Middle frontal gyrus (tissue), 1 donor: Measurements from ENCODE around the gene HSD17B1.
"Not testable (repeated sequence)": the region's sequence is repeated elsewhere in the genome, so short reads cannot be mapped to it uniquely, and the experiment has no call there.

Experiments
- DNase-seq: peaks from one replicate; pipeline ENCODE4 v3.0.0-alpha.2; 2015; ENCODE audit warnings: low spot score; ENCODE audit errors: extremely low spot score

HSD17B1 gene

DNA sequence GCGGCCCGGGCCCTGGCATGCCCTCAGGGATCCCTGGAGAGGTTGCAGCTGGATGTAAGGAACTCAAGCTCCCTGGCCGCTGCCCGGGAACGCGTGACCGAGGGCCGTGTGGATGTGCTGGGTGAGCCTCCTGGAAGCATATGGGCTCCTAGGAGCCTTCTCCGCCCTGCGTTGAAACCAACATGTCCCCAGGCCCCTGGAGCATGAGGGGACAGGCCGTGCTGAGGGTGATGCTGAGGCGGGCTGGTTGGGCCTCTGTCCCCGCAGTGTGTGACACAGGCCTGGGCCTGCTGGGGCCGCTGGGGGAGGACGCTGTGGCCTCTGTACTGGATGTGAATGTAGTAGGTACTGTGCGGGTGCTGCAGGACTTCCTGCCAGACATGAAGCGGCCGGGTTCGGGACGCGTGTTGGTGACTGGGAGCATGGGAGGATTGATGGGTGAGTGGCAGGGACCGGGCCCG is 5.7 kb upstream of the HSD17B1 start:
- DNase-seq = no peak

GRCh38 chr17:42547698-42548069 is 5.0 kb upstream of the HSD17B1 start:
- no peak for DNase-seq

DNA sequence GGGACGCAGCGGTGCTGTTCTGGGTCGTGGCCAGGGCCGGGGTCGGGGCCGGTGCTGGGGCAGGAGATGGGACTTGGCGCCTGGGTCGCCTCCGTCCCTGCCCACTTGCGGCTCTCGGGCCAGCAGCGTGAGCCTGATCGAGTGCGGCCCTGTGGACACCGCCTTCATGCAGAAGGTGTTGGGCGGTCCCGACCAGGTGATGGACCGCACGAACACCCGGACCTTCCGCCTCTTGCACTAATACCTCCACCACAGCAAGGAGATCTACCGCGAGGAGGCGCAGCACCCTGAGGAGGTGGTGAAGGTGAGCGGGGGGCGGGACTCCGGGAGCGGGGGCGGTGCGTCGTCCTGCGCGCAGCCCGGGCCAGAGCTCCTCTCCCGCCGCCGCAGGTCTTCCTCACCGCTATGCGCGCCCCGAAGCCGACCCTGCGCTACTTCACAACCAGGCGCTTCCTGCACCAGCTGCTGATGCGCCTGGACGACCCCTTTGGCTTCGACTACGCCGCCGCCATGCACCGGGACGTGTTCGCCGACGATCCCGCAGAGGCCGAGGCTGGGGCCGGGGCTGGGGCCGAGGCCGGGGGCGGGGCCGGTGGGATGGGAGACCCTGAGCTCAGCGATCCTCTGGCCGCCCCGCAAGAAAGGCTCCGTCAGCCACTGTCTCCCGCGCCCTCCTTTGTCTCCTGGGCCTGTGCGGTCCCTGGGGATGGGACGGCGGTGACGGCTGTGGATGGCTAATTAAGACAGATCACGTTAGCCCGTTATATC is 4.5 kb upstream of the HSD17B1 start:
- no peak for DNase-seq

DNA sequence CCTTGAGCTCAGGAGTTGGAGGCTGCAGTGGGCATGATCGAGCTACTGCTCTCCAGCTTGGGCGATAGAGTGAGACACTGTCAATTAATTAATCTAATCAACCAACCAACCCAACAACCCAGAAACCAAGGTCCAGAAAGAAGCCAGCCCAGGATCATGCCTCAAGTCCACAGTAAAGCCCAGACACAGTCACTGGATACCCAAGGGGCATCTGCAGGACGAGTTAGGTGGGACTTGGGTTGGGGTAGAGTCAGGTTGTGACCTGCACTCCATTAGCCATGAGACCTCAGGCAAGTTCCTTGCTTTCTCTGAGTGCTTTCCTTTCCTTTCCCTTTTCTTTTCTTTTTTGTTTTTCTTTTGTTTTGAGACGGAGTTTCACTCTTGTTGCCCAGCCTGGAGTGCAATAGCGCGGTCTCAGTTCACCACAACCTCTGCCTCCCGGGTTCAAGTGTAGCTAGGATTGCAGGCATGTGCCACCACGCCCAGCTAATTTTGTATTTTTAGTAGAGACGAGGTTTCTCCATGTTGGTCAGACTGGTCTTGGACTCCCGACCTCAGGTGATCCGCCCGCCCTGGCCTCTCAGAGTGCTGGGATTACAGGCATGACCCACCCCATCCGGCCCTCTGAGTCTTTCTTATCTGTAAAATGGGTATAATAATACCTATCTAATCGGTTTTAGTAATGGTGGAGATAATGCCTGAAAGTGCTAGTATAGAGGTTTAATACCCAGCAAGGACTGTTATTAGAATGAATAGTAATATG is 3.5 kb upstream of the HSD17B1 start:
- DNase-seq = no peak

GRCh38 chr17:42553161-42553818 is 567 bp downstream of the HSD17B1 start:
- DNase-seq = no peak

DNA sequence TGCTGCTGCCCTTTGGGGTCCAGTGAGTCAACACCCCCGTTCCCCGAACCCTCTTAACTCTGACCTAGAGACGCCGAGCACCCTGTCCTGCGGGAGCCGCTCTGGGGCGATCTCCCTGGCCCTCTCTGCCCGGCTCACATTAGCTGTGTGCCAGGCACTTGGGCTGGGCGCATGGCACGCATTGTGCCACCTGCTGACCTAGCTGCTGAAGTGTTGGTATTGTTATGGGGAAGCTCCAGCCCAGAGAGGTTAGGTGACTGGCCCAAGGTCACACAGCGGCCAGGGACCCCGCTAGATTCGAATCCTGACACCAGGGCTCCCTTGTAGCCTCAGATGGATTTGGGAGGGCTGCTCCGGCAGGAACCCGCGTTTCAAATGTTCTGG is 1.1 kb downstream of the HSD17B1 start:
- no peak for DNase-seq

- DNase-seq = peak; percentile 78
Observed at GRCh38 chr17:42554250-42555121, 1.8 kb downstream of the HSD17B1 start.

- DNase-seq = no peak
Observed at GRCh38 chr17:42555122-42555622, 2.4 kb downstream of the HSD17B1 start.

DNA sequence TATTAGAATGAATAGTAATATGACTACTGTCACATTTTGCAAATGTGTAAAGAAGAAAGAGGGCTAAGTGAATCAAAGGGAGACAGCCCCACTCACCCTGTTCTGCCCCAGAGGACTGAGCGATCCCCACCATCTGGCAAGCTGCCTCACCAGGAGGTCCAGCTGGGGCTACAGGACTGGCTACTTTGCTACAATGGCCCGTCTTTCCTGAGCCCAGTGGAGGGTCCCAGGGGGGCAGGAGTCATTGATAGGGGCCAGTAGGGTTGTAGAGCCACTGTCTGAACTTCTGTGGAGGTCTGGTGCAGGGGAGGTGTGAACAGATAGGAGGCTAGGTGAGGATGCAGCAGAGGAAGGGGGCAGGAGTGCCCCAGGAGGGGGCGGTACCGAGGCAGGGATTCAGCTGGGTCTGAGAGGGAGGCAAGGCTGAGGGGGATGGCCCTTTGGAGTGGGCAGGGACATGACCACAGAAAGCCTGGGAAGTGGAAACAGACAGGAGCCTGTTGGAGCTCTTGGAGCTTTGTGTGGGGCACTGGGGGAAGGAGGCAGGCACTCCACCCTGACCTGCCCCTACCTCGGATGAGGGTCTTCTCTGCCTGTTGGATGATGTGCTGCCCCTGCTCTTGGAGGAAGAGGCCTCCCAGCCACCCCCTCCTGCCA is 3.4 kb downstream of the HSD17B1 start:
- DNase-seq = not testable (repeated sequence)

DNA sequence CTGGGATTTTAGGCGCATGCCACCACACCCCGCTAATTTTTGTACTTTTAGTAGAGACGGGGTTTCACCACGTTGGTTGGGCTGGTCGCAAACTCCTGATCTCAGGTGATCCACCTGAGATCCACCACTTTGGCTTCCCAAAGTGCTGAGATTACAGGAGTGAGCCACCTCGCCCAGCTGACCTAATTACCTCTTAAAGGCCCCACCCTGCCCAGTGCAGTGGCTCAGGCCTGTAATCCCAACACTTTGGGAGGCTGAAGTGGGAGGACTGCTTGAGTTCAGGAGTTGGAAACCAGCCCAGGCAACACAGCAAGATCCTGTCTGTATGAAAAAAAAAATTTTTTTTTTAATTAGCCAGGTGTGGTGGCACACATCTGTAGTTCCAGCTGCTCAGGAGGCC is 6.4 kb downstream of the HSD17B1 start:
- no peak for DNase-seq

DNA sequence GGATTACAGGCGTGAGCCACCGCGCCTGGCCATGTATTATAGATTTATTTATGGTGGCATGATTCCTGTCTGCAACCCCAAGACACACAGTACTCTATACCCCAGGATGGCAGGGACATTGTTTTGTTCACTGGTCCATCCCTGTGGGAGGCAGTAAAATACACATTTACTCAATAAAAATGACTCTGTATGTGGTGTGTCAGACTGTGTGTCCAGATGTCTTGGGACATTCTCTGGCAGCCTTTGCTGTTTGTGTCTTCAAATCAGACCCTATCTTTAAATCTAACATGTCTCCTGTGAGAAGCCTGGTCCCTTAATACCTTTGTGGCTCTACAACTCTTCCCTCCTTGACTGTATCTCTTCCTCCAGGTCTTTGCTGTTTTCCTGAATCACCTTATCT is 7.5 kb downstream of the HSD17B1 start:
- DNase-seq = no peak

GRCh38 chr17:42561897-42562387 is 9.2 kb downstream of the HSD17B1 start, which contains the start of gene COASY:
Gene COASY (plus strand): TSS chr17:42562148. CDS start chr17:42562623, 475 bp downstream.
- peak; percentile 93 for DNase-seq

GRCh38 chr17:42562388-42563142 is 9.8 kb downstream of the HSD17B1 start:
- no peak for DNase-seq

DNA sequence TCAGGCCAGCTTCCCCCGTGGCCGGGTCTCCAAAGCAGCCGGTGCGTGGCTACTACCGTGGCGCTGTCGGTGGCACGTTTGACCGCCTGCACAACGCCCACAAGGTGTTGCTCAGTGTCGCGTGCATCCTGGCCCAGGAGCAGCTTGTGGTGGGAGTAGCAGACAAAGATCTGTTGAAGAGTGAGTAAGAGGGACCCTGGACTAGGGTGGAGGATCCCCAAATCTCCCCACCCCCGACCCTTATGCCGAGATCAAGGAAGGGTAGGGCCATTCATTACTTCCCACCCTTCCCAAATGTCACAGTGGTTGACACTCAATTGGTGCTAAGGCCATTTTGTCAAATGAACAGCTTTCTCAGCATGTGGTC is 10.4 kb downstream of the HSD17B1 start:
- no peak for DNase-seq

- DNase-seq = no peak
Observed at GRCh38 chr17:42563543-42563942, 10.8 kb downstream of the HSD17B1 start.

- no peak for DNase-seq
Observed at GRCh38 chr17:42563950-42564349, 11.2 kb downstream of the HSD17B1 start.

- DNase-seq = no peak
Observed at GRCh38 chr17:42564815-42565522, 12.2 kb downstream of the HSD17B1 start.

DNA sequence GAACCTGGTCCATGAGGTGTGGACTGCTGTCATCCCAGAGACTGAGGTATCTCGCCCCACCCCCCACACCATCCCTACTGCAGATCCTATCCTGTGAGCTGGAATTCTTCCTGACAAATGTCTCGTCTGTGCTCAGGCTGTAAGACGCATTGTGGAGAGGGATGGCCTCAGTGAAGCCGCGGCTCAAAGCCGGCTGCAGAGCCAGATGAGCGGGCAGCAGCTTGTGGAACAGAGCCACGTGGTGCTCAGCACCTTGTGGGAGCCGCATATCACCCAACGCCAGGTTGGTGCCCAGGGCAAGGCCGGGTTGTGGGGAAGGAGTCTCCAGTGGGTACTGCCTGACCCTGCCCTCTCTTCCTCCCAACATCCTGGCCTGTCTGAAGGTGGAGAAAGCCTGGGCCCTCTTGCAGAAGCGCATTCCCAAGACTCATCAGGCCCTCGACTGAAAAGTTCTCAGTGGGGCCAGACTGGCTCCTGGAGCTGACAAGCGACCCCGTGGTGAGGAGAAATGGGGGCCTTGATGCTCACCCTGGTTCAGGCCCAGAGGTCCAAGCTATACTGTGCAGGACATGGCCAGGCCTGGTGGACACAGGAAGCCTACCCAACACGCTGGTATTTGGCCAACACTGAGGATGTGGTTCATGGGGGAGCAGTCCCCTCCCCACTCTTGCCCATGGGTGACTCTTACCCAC is 12.9 kb downstream of the HSD17B1 start:
- no peak for DNase-seq
